ENCODE results near the gene PCCA. TPM values are rescaled to one million over a fixed set of nuclear protein-coding genes. Genes with fewer than 3 reads are reported as not detected.
A peak's percentile ranks its signal among the peaks of the same experiment; 100 is the strongest.

The PCCA gene
- total and polyA plus RNA-seq, 2 donors (not counting 3 experiments of a cell fraction or from before 2014, with no cell fraction given), result 5.7 to 20.2 TPM

- Histone ChIP-seq H3K4me2 (ENCODE audit: insufficient read depth, low read length) (no peak overlapping the region), H3K9me3 (replicated peaks; ENCODE audit: control insufficient read depth, insufficient read depth, low read length) (no peaks in the 10 kb centered on the region), H2AFZ (ENCODE audit: low read depth, low read length) (no peak overlapping the region), H3K36me3 (ENCODE audit: control insufficient read depth in 2 of 2, extremely low read depth in 1 of 2, insufficient read depth in 2 of 2, low read length in 2 of 2) (no peaks in the 10 kb centered on the region), H3K27me3 (ENCODE audit: control insufficient read depth in 2 of 2, insufficient read depth in 2 of 2, low read length in 2 of 2) (no peaks in the 10 kb centered on the region), H4K20me1 (replicated peaks; ENCODE audit: control insufficient read depth, extremely low read depth, insufficient read depth, low read length) (no peaks in the 10 kb centered on the region), H3K4me1 (ENCODE audit: control insufficient read depth, extremely low read depth, insufficient read depth, low read length) (peaks cover 8% of the 10 kb centered on the region), H3K9me1 (replicated peaks; ENCODE audit: control insufficient read depth, extremely low read depth, insufficient read depth, low read length) (no peaks in the 10 kb centered on the region), H3K27ac (ENCODE audit: insufficient read depth, low read depth, low read length) (no peak overlapping the region), H3K79me2 (ENCODE audit: control insufficient read depth, insufficient read depth, low read length) (no peaks in the 10 kb centered on the region), H3K9ac (replicated peaks; ENCODE audit: extremely low read depth, insufficient read depth, low read length) (no peak overlapping the region), H3K4me3 (replicated peaks in 1 of 3; ENCODE audit: insufficient read depth in 1 of 3, low read depth in 1 of 3, low read length in 3 of 3) (no peak overlapping the region)
- FAIRE-seq (no peak), DNase-seq (ENCODE audit: low read depth, low spot score) (peak; percentile 58)
- no TSS peak for BruUV-seq (replicated peaks)
- ChIA-PET POLR2A (no interaction called here), CTCF (no interaction called here)
- dilution Hi-C loops (cut with MboI; ENCODE audit: extremely low pct_ligation_motif_present, low sequenced_read_pairs) (no loop called here), intact Hi-C loops (cut with micrococcal nuclease) (no loop called here)
- TF ChIP-seq EZH2 (IDR thresholded peaks at IDR 0.05; ENCODE audit: borderline replicate concordance, low read depth, low read length, severe bottlenecking) (no peak), CTCF (IDR thresholded peaks at IDR 0.05; ENCODE audit: extremely low read depth in 1 of 2, insufficient read depth in 1 of 2, low read depth in 1 of 2, low read length in 2 of 2) (no peak), GATA2 (IDR thresholded peaks at IDR 0.05; ENCODE audit: insufficient read depth, insufficient read length, low read depth, low read length) (no peak), POLR2AphosphoS5 (IDR thresholded peaks at IDR 0.05; ENCODE audit: insufficient read depth, low read depth, low read length) (no peak), MYC (IDR thresholded peaks at IDR 0.05; ENCODE audit: low read depth, low read length) (no peak), FOS (IDR thresholded peaks at IDR 0.05; ENCODE audit: borderline replicate concordance, insufficient read depth, low read length) (no peak), POLR2A (IDR thresholded peaks at IDR 0.05; ENCODE audit: low read depth, low read length) (no peak), JUN (IDR thresholded peaks at IDR 0.05; ENCODE audit: borderline replicate concordance, insufficient read depth, insufficient read length, low read depth) (no peak)
- TF ChIP-seq, protein P1, sequence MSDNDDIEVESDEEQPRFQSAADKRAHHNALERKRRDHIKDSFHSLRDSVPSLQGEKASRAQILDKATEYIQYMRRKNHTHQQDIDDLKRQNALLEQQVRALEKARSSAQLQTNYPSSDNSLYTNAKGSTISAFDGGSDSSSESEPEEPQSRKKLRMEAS (IDR thresholded peaks at IDR 0.05; ENCODE audit: insufficient read depth, insufficient read length), result no peak
These were observed 375.1 kb downstream of the PCCA start for GRCh38 chr13:100464006-100464405.
